HuH-7.5 (cell line): Measurements from ENCODE around the gene HEMGN.
A peak's percentile ranks its signal among the peaks of the same experiment; 100 is the strongest.

Source experiments
- DNase-seq: peaks from one replicate; pipeline ENCODE4 v3.0.0; 2011; ENCODE audit warnings: low spot score

The HEMGN gene

GRCh38 chr9:97895211-97895610, 42.8 kb downstream of the HEMGN start:
- DNase-seq, result no peak

GRCh38 chr9:97892421-97892820, 45.6 kb downstream of the HEMGN start:
- DNase-seq, result no peak

- DNase-seq, result no peak
These were observed 46.2 kb downstream of the HEMGN start for GRCh38 chr9:97891736-97892135.

- DNase-seq, result peak; percentile 58
These were observed 47.8 kb downstream of the HEMGN start for GRCh38 chr9:97889941-97890887.

GRCh38 chr9:97880336-97880735, 57.6 kb downstream of the HEMGN start:
- DNase-seq, result no peak
